Measurements from ENCODE around the gene IDUA.

Gene IDUA

DNA sequence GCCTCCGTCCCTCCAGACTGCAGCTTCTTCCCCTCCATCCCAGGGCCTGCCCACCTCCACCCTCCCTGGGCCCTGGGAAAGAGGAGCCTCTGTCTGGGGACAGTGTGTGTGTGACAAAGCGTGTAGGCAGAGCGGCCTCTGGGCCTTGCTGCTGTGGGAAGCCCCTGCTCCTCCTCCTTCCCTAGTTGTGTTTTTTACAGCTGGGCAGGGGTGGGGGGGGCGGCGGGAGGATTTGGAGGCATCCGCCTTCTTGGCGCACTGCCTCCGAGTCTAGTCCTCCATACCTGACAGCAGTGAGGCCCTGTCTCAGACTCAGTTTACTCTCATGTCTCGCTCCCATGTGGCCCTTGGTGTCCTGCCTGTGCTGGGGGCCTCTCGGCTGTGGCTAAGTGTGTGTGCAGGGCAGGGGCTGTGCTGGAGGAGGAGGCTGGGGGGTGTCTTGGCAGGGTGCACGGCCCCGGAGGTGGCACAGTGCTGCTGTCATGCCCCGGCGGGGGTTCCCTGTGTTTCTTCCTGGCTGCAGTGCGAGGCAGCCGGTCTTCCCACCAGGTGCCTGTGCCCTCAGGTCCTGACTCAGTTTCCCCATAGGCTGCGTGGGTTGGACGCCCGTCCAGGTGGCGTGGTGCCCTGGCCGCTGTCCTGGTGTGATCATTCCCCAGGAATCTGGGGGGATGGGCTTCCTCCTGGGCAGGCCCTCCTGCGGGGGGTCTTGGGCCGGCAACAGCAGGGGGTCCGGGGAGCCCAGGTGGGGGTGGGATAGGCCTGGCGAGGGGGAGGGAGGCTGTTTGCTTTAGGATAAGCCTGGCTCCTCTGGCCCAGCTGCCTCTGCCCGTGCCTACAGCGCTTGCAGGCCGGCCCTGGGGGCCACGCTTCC, 31.5 kb downstream of the IDUA start:
- DNase-seq = no peak

DNA sequence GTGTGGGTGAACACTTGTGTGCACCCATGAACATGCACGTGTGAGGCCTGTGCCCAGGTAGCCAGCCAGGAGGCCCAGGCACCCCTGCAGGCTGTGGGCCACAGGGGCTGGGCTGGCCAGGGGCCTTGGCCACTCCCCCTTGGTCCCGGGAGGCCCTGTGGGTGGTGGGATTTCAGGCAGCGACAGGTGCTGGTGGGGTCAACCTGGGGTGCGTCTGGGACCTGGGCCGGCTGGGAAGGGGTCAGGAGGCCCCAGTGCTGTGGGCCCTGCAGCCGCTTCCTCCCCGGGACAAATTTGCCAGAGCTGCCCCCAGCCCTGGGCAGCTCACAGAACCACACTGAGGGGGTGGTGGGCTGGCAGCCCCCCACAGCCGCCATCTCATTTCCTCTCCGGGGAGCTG, 32.5 kb downstream of the IDUA start:
- DNase-seq = no peak

DNA sequence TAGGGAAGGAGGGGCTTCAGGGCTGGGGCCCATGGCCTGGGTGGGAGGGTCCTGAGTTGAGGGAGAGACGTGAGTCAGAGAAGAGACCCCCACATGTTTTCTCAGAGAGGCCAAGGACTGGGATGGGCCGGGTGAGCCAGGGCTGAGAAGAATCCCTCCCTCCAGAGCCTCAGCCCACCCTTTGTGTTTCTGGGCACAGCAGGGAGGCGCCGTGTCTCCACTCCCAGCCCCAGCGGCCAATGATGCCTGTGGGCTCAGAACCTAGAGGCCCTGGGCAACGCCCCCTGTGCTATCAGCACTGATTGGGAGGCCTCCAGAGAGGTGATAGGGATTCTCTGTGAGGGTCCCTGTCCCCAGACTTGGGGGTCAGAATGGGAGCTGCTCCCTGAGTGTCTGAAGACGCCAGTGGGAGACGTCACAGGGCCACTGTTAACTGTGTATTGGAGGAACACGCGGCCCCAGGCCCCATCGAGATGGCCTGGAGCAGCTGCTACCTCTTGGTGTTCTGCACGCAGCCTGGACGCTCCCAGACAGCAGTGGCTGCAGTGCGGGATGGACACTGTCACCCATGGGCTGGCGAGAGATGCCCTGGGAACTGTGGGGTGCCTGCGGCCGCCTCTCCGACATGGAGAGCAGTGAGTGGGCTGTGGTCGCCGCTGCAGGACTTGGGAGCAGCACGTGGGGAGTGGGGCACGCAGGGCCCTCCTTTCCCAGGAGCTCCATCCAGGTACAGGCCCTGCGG, 33.1 kb downstream of the IDUA start:
- DNase-seq = no peak

DNA sequence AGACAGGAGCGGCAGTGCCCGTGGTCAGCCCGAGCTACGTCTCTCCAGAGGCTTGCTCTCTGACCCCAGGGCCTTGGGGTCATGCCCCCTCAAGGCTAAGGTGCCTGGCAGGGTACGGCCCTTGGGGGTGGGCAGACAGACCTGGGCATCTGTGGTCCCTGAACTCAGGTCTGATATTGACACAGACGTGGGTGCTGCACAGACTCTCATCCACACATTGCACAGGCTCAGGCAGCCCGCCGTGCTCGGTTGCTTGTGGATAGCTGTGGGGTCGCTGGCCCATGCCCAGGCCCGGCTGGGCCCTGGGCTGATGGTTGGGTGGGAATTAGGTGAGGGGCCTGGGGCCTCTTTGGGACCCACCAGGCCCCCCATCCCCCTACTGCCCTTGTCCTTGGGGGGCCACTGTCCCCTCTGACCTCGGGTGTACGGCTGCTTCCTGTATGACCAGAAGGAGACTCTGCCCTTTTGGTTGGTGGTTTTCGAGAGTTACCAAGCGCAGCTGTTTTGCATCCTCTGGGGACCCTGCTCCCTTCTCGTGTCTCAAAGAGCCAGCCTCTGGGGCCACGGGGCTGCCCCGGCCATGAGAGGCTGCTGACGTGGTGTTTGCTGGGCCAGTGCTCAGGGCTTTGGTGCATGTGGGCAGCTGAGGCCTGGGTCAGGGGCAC, 34.7 kb downstream of the IDUA start:
- DNase-seq = no peak

DNA sequence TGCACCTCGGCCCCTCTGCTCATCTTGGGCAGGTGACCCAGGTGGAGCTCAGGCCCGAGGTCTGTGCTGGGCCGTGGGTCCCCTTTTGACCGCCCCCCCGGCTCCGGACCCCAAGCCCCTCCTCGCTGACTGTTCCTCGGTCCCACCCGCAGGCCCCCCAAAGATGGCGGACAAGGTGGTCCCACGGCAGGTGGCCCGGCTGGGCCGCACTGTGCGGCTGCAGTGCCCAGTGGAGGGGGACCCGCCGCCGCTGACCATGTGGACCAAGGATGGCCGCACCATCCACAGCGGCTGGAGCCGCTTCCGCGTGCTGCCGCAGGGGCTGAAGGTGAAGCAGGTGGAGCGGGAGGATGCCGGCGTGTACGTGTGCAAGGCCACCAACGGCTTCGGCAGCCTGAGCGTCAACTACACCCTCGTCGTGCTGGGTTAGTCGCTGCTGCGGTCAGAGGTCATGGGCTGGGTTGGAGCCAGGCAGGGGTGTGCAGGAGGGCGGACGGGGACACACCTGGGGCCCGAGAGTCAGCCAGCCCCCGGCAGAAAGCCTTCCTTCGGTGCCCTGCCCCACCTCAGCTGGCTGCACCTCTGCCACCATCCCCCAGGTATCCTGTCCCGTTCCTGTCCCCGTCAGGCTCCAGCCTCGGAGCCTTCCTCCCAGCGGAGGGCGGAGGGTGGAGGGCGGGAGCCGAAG, 35.4 kb downstream of the IDUA start:
- DNase-seq = no peak

DNA sequence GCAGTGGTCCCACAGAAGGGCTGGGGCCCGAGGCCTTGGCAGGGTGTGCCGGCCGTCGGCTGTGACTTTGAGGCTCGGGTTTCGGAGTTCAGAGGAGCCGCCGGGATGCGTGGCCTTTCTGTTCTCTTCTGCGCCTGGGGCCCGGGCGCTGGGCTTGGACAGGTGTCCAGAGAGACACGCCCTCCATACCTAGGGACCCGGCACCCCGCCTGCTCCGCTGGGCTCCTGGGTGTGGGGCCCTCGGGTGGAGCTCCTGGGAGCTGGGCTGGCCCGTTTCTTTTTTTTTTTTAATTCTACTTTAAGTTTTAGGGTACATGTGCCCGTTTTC, 35.9 kb downstream of the IDUA start:
- DNase-seq = no peak

DNA sequence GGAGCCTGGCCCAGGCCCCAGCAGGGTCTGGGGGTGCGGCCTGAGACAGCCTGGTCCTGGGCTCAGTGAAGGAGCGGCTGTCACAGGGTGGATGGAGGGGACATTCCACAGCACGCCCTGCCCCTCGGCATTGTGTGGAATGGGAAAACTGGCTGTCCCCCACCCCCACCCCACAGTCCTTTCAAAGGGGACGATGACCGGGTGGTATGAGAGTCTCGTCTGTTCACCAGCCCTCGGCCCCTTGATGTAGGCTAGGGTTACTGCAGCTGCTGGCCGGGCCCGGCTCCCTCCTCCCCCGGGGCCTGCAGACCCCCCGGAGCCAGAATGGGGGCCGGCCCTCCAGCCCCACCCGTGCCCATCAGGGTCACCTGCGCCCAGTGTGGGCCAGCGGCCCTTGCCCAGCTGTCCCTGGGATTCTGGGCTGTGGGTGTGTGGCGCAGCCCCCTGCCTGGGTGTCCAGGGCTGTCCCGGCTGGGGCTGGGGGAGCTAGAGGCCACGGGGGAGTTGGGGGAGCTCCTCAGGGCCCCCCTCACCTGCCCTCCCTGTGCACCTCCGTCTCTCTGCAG, 36.3 kb downstream of the IDUA start:
- no peak for DNase-seq

DNA sequence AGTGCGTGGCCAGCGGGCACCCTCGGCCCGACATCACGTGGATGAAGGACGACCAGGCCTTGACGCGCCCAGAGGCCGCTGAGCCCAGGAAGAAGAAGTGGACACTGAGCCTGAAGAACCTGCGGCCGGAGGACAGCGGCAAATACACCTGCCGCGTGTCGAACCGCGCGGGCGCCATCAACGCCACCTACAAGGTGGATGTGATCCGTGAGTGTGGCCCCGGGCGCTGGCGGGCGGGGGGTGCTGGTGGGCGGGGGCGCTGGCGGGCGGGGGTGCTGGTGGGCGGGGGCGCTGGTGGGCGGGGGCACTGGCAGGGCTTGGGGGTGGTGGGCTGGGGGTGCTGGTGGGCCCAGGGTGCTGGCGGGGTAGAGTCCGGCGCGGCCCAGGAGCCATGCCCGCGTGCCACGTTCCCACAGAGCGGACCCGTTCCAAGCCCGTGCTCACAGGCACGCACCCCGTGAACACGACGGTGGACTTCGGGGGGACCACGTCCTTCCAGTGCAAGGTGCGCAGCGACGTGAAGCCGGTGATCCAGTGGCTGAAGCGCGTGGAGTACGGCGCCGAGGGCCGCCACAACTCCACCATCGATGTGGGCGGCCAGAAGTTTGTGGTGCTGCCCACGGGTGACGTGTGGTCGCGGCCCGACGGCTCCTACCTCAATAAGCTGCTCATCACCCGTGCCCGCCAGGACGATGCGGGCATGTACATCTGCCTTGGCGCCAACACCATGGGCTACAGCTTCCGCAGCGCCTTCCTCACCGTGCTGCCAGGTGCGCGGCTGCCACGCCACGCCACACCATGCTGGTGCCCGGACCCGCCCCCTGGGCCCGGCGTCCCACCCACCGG, 37.3 kb downstream of the IDUA start:
- no peak for DNase-seq

DNA sequence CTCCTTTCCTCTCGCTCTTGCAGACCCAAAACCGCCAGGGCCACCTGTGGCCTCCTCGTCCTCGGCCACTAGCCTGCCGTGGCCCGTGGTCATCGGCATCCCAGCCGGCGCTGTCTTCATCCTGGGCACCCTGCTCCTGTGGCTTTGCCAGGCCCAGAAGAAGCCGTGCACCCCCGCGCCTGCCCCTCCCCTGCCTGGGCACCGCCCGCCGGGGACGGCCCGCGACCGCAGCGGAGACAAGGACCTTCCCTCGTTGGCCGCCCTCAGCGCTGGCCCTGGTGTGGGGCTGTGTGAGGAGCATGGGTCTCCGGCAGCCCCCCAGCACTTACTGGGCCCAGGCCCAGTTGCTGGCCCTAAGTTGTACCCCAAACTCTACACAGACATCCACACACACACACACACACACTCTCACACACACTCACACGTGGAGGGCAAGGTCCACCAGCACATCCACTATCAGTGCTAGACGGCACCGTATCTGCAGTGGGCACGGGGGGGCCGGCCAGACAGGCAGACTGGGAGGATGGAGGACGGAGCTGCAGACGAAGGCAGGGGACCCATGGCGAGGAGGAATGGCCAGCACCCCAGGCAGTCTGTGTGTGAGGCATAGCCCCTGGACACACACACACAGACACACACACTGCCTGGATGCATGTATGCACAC, 38.2 kb downstream of the IDUA start:
- DNase-seq = no peak

DNA sequence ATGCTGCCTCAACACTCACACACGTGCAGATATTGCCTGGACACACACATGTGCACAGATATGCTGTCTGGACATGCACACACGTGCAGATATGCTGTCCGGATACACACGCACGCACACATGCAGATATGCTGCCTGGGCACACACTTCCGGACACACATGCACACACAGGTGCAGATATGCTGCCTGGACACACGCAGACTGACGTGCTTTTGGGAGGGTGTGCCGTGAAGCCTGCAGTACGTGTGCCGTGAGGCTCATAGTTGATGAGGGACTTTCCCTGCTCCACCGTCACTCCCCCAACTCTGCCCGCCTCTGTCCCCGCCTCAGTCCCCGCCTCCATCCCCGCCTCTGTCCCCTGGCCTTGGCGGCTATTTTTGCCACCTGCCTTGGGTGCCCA, 39.3 kb downstream of the IDUA start:
- DNase-seq = no peak

DNA sequence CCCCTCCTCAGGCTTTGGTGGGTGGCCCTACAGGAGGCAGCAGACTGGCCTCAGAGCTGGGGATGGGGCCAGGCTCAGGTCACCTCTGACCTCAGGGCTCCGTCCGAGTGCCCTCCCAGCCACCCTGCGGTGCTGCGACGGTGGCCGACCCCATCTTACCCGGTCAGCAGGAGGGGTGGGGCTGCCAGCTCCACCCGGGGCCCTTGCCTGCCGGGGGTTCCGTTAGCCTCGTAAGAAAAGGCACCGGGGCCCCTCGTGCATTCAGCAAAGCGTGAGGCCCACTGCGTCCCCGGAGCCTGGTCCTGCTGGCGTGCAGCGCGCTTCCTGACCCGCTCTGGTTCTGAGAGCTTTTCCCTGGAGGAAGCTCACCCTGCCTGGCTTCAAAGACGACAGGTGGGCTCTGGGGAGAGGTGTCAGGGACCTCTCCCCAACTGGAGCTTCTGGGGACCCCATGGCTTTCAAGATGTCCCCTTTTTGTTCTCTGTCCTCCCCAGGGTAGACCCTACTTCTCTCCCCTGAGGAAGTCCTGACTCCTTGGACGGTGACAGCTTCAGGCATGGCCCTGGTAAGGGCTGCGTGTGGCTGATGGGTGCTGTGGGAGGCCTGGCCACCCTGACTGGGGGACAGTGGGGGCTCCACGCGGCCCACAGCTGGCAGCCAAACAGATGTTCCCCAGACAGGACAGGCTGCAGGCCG, 40.5 kb downstream of the IDUA start:
- DNase-seq = no peak

DNA sequence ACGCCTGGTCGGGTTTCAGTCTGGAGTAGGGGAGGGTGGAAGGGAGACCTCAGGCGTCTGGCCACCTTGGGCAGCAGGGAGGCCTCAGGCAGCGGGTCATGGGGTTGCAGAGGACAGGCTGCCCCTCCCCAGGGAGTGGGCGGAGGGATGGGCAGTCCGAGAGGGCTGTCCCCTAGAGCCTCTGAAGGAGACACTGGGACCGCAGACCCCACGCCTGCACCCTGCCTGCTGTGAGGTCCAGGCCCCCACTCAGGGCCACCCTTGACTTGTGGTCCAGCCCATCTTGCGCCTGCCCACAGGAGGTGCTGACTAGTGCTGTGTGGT, 41.0 kb downstream of the IDUA start:
- DNase-seq = no peak

DNA sequence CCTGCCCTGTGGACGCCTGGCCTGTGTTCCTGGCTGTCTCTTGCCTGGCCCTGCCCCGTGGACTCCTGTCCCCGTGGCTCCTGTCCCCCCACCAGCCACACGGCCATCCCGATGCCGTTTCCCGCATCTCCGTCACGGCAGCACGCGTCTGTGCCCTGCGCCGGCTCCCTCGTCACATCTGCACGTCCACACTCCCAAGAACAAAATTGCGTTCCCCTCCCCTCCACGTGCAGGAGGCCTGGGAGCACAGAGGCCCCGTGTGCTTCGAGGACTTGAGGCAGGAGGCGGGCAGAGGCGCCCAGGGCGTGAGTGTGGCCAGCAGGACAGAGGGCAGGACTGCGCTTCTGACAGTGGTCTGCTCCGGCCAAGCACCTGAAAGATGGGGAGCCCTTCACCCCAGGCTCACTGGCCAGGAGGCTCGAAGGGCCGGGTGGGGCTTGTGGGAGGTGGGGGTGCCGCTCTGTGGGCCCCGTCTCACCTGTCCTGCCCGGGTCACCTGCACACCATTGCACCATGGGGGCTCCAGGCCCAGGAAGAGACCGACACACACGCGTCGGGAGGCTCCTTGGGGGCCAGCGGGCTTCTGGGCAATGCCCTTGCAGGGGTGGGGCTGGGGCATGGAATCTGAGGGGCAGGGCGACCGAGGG, 41.9 kb downstream of the IDUA start:
- DNase-seq = no peak

DNA sequence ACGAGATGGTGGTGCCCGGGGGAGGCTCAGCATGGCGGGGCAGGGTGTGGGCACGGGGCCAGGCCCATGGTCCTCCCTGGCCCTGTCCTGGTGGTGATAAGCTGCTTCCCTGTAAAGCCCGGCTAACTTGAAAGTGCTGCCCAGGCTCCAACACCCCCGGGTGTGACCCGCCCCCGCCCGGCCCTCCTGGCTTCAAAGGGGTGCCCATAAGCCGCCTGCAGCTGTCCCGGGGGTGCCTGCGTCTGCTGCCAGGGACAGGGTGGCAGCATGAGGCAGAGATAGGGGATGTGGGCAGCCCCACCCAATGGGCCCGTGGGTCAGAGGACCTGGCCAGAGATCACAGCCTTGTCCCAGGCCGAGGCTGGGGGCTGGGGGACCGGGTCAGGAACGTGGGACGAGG, 42.7 kb downstream of the IDUA start:
- DNase-seq = no peak

DNA sequence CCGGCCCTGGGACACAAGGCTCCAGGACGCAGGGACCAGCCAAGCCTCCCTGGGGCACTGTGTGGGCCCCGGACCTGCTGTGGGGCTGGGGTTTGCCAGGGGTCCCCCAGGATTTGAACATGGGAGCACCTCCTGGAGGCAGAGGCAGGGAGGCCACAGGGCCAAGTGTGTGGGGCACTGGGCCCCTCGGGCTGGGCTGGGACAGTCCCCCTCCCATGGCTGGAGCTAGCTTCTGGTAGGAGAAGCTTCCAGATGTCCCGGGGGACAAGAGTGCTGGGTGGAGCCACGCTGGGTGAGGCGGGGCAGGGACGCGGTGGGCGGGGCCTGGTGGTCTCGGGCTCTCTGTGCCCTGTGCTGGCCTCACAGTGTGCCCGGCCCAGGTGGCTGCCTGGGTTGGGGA, 43.2 kb downstream of the IDUA start:
- no peak for DNase-seq

DNA sequence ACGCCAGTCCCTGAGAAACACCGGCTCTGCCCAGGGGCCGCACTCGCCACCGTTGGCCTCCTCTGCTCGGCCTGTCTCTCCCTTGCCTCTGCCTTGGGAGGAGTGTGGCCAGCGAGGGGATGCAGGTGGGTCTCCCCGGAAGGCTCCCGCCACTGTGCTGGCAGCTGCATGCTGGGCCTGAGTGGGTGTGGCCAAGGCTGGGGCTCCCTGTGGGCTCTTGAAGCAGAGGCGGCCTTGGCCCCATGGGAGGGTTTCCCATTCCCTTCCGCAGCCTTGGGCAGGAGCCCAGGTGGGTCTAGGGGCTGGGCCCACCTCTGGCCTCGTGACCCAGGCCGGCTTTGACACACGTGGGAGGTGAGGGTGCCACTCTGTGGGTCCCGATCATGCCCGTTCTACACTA, 43.7 kb downstream of the IDUA start:
- no peak for DNase-seq

DNA sequence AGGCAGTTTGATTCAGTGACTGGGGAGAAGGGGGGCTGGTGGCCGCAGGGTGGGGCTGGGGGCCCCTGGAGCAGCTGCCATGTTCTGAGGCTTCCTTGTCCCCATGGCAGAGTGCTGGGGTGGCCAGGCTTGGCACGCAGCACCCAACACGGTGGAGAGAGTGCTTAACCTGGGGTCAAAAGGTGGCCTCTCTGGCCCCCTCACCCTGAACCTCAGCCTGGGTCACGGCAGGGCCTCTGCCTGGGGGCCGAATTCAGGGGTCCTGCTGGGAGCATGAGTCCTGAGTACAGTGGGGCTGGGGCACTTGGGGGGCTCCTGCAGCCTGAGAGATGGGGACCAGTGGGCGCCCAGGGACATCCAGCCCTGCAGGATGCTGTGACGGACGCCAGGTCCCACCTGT, 44.5 kb downstream of the IDUA start:
- no peak for DNase-seq

DNA sequence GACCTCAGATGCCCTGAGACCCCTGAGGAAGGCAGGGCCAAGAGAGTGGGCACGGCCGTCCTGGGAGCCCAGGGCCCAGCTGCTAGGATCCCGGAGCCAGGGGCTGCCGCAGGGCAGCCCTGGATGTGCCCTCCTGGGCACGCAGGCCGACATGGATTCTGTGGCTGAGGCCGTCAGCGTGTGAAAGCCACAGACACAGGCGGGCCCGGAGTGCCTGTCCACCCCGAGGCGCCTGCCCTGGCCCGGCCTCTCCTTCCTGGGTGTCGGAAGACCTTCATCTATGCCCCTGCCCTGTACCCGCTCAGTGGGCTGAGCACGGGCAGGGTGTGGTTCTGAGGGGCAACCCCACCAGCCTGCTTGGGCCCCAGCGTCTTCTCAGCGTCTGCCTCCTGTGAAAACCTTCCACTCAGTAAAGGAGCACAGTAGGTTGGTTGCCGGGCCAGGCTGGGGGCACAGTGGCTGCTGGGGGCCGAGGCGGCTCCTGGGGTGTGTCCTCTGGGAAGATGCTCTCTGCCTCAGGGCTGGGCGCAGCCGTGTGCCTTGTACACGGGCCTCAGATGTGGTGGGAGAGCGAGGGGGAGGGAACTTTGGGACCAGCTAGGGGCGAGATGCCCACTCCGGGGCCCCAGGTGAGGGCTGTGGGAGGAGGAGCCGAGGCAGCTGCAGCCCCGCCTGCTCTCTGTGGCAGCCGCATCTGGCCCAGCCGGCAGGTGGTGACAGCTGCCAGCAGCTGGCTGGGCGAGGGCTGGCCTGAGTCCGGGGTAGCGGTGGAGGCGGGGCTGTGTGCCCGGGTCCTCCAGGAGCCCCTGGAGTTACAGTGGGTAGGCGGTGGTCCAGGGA, 45.3 kb downstream of the IDUA start:
- no peak for DNase-seq

DNA sequence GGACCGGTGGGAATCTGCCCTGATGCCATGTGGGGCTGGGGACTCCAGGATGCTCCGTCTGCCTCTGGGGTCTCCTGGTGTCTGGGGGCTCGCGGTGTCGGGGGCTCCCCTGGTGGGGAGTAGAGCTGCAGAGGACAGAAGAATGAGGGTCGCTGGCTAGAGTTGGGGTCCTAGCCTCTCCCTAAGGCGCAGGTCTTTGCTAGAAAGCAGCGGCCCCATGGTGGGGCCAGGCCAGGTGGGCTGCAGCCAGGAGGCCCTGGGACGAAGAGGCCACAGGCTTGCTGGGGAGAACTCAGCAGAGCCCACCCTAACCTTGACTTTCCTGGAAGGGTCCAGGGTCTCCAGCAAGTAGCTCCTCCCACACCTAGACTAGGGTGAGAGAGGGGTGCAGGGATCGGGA, 46.0 kb downstream of the IDUA start:
- DNase-seq = no peak
